ENCODE results near the gene ACTG2.
"Not testable (repeated sequence)": the region's sequence is repeated elsewhere in the genome, so short reads cannot be mapped to it uniquely, and the experiment has no call there.

Gene ACTG2

DNA sequence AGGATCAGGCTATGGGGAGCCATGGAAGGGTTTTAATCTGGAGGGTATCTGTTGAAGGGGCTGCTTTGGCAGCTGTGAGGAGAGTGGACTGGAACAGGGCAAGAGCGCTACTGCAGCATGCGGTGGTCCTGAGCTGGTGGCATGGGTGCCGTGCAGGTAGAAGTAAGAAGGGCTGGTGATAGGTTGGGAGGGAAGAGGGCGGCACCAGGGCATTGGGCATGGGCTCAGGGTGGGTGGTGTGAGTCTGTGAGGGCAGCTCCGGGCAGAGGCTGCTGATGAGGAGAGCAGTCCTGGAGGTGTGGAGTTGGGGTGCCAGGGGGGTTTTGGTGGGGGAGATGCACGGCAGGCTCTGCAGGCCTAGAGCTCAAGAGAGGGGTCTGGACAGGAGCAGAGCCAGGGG is 2.1 kb downstream of the ACTG2 start:
- peak overlapping the region; percentile 77 for H3K4me3 ChIP-seq (ENCODE audit: low read length)
- peaks cover 13% of the 10 kb centered on the region for H3K36me3 ChIP-seq (ENCODE audit: control insufficient read depth, insufficient read depth, low read length)
- H3K27ac ChIP-seq (ENCODE audit: low read depth, low read length): peak overlapping the region; percentile 99

DNA sequence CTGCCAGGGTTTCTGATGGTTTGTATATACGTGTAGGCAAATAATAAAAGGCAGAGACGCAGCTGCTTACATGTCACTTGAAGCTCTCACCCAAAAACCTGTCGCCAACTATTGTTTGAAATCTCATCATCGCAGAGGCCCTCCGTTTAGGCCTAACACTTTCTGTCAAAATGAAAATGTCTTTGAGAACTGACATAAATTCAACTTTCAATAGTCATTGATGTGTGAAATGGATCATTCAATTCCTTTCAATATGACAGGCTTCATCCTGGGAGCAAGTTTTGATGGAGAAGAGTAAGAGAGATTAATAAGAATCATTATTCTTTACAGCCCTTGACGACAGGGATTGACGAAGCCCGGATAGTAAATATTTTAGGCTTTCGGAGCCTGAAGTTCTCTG is 2.7 kb downstream of the ACTG2 start:
- Histone ChIP-seq H3K27ac (ENCODE audit: low read depth, low read length) (peak overlapping the region; percentile 99), H3K9ac (ENCODE audit: low read length) (peak overlapping the region; percentile 88), H3K36me3 (ENCODE audit: control insufficient read depth, insufficient read depth, low read length) (peaks cover 16% of the 10 kb centered on the region), H3K27me3 (ENCODE audit: control insufficient read depth, insufficient read depth, low read length) (no peaks in the 10 kb centered on the region), H3K4me1 (ENCODE audit: control insufficient read depth, insufficient read depth, low read length) (peaks cover 19% of the 10 kb centered on the region), H3K4me3 (ENCODE audit: low read length) (peak overlapping the region; percentile 77)

More for the DNA sequence above, 2.1 kb downstream of the ACTG2 start:
- peak overlapping the region; percentile 88 for H3K9ac ChIP-seq (ENCODE audit: low read length)
- peaks cover 21% of the 10 kb centered on the region for H3K4me1 ChIP-seq (ENCODE audit: control insufficient read depth, insufficient read depth, low read length)
- no peaks in the 10 kb centered on the region for H3K27me3 ChIP-seq (ENCODE audit: control insufficient read depth, insufficient read depth, low read length)

DNA sequence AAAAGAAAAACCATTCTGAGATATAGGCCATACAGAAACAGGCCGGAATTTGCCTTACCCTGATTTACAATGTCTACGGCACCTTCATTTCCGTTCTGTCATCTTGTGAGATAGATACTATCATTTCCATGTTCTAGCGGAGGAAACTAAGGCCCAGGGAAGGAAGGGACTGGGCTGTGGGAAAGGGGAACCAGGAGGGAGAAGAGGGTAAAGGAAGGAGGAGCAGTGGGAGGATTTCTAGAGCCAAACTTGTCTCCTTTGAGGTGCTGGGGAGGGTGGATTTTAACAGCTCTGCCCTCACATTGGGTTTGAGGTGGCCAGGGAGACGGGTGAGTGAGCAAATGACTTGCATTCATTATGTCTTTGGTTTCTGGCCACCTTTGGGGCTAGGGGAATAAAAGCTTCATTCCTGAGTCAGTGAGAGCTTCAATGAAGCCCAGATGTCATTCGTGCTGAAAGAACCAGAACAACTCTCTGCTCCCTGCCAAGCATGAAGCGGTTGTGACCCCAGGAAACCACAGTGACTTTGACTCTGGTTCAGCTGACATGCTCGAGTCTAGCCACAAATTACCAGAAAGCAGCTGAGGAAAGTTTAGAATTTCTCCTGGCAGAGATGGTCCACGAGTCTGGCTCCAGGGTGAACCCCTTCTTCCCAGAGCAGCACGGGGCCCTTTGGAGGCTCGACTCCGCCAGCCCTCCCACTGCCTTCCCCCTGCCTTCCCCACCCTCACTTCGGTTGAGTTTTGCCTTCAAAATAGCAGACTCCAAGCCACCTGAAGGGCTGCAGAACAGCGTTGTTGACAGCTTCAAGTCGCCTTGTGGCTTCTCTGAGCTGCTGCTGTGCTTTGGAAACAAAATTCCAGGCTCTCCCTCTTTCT is 3.8 kb downstream of the ACTG2 start:
- H3K9ac ChIP-seq (ENCODE audit: low read length): peak overlapping the region; percentile 74
- peak overlapping the region; percentile 99 for H3K27ac ChIP-seq (ENCODE audit: low read depth, low read length)
- no peaks in the 10 kb centered on the region for H3K27me3 ChIP-seq (ENCODE audit: control insufficient read depth, insufficient read depth, low read length)
- H3K36me3 ChIP-seq (ENCODE audit: control insufficient read depth, insufficient read depth, low read length): peaks cover 17% of the 10 kb centered on the region
- peak overlapping the region; percentile 77 for H3K4me3 ChIP-seq (ENCODE audit: low read length)
- peaks cover 15% of the 10 kb centered on the region for H3K4me1 ChIP-seq (ENCODE audit: control insufficient read depth, insufficient read depth, low read length)

DNA sequence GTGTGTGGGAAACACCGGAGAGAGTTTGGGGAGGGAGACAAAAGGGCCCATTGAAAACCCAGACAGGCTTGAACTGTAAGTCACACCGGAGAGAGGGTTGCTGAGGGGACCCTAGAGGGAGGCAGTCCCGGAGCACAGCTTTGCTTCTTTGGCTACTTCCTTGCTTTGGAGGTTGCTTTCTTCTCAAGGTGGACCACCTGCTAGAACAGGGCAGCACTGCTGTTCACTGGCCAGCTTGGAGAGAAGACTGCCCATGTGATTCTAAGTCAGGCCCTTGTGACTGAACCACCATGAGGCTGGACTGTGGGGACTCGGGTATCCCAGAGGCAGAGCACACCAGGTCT is 4.4 kb downstream of the ACTG2 start:
- peak overlapping the region; percentile 77 for H3K4me3 ChIP-seq (ENCODE audit: low read length)
- no peaks in the 10 kb centered on the region for H3K27me3 ChIP-seq (ENCODE audit: control insufficient read depth, insufficient read depth, low read length)
- H3K9ac ChIP-seq (ENCODE audit: low read length): peak overlapping the region; percentile 74
- H3K36me3 ChIP-seq (ENCODE audit: control insufficient read depth, insufficient read depth, low read length): peaks cover 22% of the 10 kb centered on the region
- H3K4me1 ChIP-seq (ENCODE audit: control insufficient read depth, insufficient read depth, low read length): peaks cover 14% of the 10 kb centered on the region
- H3K27ac ChIP-seq (ENCODE audit: low read depth, low read length): peak overlapping the region; percentile 99

DNA sequence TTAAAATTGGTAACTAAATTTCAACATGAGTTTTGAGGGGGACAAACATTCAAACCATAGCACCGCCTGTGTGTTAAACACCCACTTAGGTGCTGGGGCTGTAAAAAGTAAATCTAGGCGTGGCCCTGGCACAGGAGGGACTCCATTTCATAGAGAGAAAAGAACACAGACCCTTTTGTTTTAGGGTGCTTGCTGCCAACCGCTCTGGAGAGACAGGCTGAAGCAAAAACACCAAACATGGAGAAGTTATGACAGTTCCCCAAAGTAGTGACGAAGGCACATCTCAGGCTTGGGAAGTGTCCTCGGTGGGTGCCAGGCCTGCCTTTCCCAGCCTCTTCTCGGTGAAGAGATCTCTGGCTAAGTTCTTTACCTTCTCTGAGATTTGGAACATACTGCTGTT is 5.1 kb downstream of the ACTG2 start:
- H3K36me3 ChIP-seq (ENCODE audit: control insufficient read depth, insufficient read depth, low read length): peaks cover 26% of the 10 kb centered on the region
- H3K9ac ChIP-seq (ENCODE audit: low read length): no peak overlapping the region
- peaks cover 15% of the 10 kb centered on the region for H3K4me1 ChIP-seq (ENCODE audit: control insufficient read depth, insufficient read depth, low read length)
- H3K27me3 ChIP-seq (ENCODE audit: control insufficient read depth, insufficient read depth, low read length): no peaks in the 10 kb centered on the region
- peak overlapping the region; percentile 77 for H3K4me3 ChIP-seq (ENCODE audit: low read length)
- H3K27ac ChIP-seq (ENCODE audit: low read depth, low read length): peak overlapping the region; percentile 99

DNA sequence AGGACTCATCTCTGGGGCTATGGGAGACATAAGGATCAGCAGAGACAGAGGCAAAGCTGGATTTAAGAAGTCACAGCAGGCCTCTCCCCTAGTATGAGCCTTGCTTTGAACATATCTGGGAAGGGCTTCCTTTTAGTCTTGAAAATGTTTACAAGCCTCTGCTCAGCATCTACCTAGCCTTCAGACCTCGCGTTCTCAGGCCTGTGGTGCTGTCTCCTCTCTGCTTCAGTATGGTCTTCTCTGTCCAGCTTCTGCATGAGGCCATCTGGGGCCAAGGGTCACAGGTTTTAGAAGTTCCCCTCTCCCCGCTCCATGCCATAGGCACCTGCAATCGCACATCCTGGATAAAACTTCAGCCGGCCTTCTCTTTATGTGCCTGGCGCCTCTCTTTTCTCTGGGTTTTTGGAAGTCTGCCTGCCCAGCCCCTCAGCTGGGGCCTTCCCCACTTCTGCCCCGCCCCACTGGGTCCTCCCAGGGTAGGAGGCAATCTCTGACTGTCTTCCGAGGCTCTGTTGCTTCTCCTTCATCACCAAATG is 7.1 kb downstream of the ACTG2 start:
- H3K36me3 ChIP-seq (ENCODE audit: control insufficient read depth, insufficient read depth, low read length): peaks cover 26% of the 10 kb centered on the region
- no peak overlapping the region for H3K9ac ChIP-seq (ENCODE audit: low read length)
- H3K27me3 ChIP-seq (ENCODE audit: control insufficient read depth, insufficient read depth, low read length): no peaks in the 10 kb centered on the region
- peak overlapping the region; percentile 61 for H3K4me3 ChIP-seq (ENCODE audit: low read length)
- H3K4me1 ChIP-seq (ENCODE audit: control insufficient read depth, insufficient read depth, low read length): peaks cover 15% of the 10 kb centered on the region
- peak overlapping the region; percentile 99 for H3K27ac ChIP-seq (ENCODE audit: low read depth, low read length)

DNA sequence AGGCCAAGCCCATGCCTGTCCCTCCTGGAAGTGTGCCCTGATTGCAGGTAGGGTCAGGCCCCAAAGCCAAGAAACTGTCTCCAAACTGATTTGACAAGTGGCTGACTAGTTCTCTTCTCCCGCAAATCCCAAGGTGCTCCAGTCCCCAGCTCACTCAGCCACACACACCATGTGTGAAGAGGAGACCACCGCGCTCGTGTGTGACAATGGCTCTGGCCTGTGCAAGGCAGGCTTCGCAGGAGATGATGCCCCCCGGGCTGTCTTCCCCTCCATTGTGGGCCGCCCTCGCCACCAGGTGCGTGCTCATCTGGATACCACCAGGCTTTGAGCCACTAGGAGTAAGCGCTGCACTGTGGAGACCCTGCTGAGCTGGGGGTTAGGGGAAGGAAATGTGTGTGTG is 8.3 kb downstream of the ACTG2 start:
- Histone ChIP-seq H3K36me3 (ENCODE audit: control insufficient read depth, insufficient read depth, low read length) (peaks cover 25% of the 10 kb centered on the region), H3K4me1 (ENCODE audit: control insufficient read depth, insufficient read depth, low read length) (peaks cover 15% of the 10 kb centered on the region), H3K27me3 (ENCODE audit: control insufficient read depth, insufficient read depth, low read length) (no peaks in the 10 kb centered on the region), H3K9ac (ENCODE audit: low read length) (no peak overlapping the region), H3K4me3 (ENCODE audit: low read length) (peak overlapping the region; percentile 50), H3K27ac (ENCODE audit: low read depth, low read length) (peak overlapping the region; percentile 99)

DNA sequence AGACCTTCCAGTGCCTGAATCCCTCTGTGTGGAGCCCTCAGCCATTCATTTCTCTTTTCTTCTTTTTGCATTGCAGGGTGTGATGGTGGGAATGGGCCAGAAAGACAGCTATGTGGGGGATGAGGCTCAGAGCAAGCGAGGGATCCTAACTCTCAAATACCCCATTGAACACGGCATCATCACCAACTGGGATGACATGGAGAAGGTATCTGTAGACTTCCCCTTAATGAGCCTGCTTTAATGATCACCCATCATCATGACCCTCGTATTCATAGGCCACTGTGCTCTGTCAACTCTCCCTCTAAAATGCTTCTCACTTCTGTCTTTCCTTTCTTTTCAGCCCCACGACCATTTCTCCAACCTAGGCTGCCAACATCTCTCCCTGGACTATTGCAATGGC is 9.5 kb downstream of the ACTG2 start:
- H3K36me3 ChIP-seq (ENCODE audit: control insufficient read depth, insufficient read depth, low read length): peaks cover 17% of the 10 kb centered on the region
- H3K27me3 ChIP-seq (ENCODE audit: control insufficient read depth, insufficient read depth, low read length): no peaks in the 10 kb centered on the region
- H3K27ac ChIP-seq (ENCODE audit: low read depth, low read length): peak overlapping the region; percentile 99
- H3K4me1 ChIP-seq (ENCODE audit: control insufficient read depth, insufficient read depth, low read length): peaks cover 20% of the 10 kb centered on the region
- no peak overlapping the region for H3K9ac ChIP-seq (ENCODE audit: low read length)
- H3K4me3 ChIP-seq (ENCODE audit: low read length): no peak overlapping the region

DNA sequence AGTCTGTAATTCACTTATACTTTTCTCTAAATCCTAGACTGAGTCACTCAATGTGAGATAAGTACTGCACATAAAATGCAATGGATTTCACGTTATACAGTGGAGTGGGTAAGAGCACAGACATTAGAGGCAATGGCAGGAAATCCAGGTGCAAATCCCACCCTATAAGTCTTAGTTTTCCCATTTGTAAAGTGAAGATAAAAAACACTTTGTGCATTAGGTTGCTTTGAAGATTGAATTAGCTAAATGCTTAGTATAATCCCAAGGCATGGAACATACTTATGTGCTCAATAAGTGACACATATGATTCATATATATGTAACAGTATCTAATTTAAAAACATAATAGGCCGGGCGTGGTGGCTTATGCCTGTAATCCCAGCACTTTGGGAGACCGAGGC is 10.5 kb downstream of the ACTG2 start:
- H3K36me3 ChIP-seq (ENCODE audit: control insufficient read depth, insufficient read depth, low read length): peaks cover 15% of the 10 kb centered on the region

DNA sequence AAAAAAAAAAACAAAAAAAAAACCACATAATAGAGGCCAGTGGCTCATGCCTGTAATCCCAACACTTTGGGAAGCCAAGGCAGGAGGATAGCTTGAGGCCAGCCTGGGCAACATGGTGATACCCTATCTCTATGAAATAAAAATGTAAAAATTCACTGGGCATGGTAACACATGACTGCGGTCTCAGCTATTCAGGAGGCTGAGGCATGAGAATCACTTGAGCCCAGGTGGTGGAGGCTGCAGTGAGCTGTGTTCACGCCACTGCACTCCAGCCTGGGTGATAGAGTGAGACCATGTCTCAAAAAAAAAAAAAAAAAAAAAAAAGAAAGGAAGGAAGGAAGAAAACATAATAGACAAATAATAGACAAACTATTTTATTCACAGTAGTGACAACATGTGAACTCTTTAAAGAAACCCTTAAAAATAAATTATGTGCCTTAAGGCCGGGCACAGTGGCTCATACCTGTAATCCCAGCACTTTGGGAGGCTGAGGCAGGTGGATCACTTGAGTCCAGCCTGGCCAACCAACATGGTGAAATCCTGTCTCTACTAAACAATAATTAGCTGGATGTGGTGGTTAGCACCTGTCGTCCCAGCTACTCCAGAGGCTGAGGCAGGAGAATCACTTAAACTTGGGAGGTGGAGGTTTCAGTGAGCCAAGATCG is 11.3 kb downstream of the ACTG2 start:
- H3K27ac ChIP-seq (ENCODE audit: low read depth, low read length); H3K9ac ChIP-seq (ENCODE audit: low read length); H3K27me3 ChIP-seq (ENCODE audit: control insufficient read depth, insufficient read depth, low read length); H3K4me3 ChIP-seq (ENCODE audit: low read length): not testable (repeated sequence)
- Histone ChIP-seq H3K36me3 (ENCODE audit: control insufficient read depth, insufficient read depth, low read length) (peaks cover 21% of the 10 kb centered on the region), H3K4me1 (ENCODE audit: control insufficient read depth, insufficient read depth, low read length) (peaks cover 20% of the 10 kb centered on the region)

More for the DNA sequence above, 10.5 kb downstream of the ACTG2 start:
- Histone ChIP-seq H3K27me3 (ENCODE audit: control insufficient read depth, insufficient read depth, low read length) (no peaks in the 10 kb centered on the region), H3K4me3 (ENCODE audit: low read length) (no peak overlapping the region), H3K27ac (ENCODE audit: low read depth, low read length) (peak overlapping the region; percentile 99), H3K9ac (ENCODE audit: low read length) (no peak overlapping the region), H3K4me1 (ENCODE audit: control insufficient read depth, insufficient read depth, low read length) (peaks cover 20% of the 10 kb centered on the region)

DNA sequence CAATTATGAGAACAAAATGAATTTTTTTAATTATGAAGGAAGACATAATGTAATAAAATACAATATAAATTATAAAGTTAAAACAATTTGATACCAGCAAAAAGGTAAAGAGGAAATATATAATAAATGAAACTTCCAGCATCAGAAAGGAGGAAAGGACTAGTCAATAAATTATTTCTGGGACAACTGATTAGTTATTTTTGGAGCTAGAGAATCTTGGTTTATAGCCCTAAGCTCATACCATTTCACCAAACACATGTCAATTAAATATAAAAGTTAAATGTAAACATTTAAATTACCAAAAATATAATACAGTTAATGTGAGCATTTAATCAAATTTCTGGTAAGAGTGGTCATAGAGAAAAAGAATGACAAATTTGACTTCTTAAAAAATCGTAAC is 12.1 kb downstream of the ACTG2 start:
- Histone ChIP-seq H3K9ac (ENCODE audit: low read length) (no peak overlapping the region), H3K4me1 (ENCODE audit: control insufficient read depth, insufficient read depth, low read length) (peaks cover 23% of the 10 kb centered on the region), H3K36me3 (ENCODE audit: control insufficient read depth, insufficient read depth, low read length) (peaks cover 24% of the 10 kb centered on the region), H3K4me3 (ENCODE audit: low read length) (no peak overlapping the region), H3K27me3 (ENCODE audit: control insufficient read depth, insufficient read depth, low read length) (no peaks in the 10 kb centered on the region), H3K27ac (ENCODE audit: low read depth, low read length) (no peak overlapping the region)

DNA sequence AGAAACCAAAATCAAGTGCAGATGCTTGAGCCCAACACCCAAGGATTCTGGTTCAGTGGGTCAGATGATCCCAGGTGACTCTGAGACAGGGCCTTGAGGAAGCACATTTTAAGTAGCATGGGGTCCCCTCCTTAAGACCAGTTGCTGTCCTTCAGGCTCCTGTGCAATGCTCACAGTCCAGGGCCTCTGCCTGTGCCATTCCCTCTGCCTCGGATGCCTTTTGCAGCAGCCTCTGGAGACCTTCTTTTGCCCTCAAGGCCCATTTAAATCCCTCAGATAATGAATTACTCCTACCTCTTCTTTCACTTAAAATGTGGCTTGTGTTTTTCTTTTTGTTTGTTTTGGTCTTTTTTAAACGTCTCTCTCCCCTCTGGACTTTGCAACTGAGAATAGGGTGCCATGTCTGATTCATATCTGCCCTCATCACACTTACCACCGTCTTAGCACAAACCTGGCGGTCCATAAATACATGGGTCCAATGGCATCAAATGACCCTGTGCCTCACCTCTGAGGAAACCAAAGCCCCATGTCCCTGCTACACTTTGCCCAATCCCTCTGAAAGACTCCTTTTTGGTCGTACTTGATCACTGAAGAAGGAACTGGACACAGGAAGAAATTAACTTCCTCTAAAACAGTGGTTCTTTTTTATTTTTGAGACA is 14.2 kb downstream of the ACTG2 start:
- Histone ChIP-seq H3K27me3 (ENCODE audit: control insufficient read depth, insufficient read depth, low read length) (no peaks in the 10 kb centered on the region), H3K4me3 (ENCODE audit: low read length) (no peak overlapping the region), H3K4me1 (ENCODE audit: control insufficient read depth, insufficient read depth, low read length) (peaks cover 14% of the 10 kb centered on the region), H3K36me3 (ENCODE audit: control insufficient read depth, insufficient read depth, low read length) (peaks cover 23% of the 10 kb centered on the region), H3K9ac (ENCODE audit: low read length) (no peak overlapping the region), H3K27ac (ENCODE audit: low read depth, low read length) (peak overlapping the region; percentile 62)
